Measurements from ENCODE around the gene PAK6.
A peak's percentile ranks its signal among the peaks of the same experiment; 100 is the strongest.

Gene PAK6

GRCh38 chr15:40293905-40294895 lies 55.3 kb downstream of the PAK6 start:
- no peak for DNase-seq

GRCh38 chr15:40295297-40295696 lies 56.4 kb downstream of the PAK6 start:
- DNase-seq = no peak

GRCh38 chr15:40295877-40296560 lies 57.2 kb downstream of the PAK6 start:
- DNase-seq = no peak

- DNase-seq = no peak
Measured at GRCh38 chr15:40296561-40297230, 57.8 kb downstream of the PAK6 start.

- no peak for DNase-seq
Measured at GRCh38 chr15:40297356-40297755, 58.5 kb downstream of the PAK6 start.

- no peak for DNase-seq
Measured at GRCh38 chr15:40298216-40298935, 59.5 kb downstream of the PAK6 start.

GRCh38 chr15:40300367-40300766 lies 61.5 kb downstream of the PAK6 start:
- no peak for DNase-seq

GRCh38 chr15:40300771-40301170 lies 61.9 kb downstream of the PAK6 start:
- no peak for DNase-seq

GRCh38 chr15:40301467-40302179 lies 62.8 kb downstream of the PAK6 start:
- DNase-seq = no peak

GRCh38 chr15:40302288-40302886 lies 63.5 kb downstream of the PAK6 start:
- no peak for DNase-seq

- no peak for DNase-seq
Measured at GRCh38 chr15:40302981-40303380, 64.1 kb downstream of the PAK6 start.

- DNase-seq = no peak
Measured at GRCh38 chr15:40303576-40303975, 64.7 kb downstream of the PAK6 start.

- no peak for DNase-seq
Measured at GRCh38 chr15:40305281-40305680, 66.4 kb downstream of the PAK6 start.

- no peak for DNase-seq
Measured at GRCh38 chr15:40306371-40306770, 67.5 kb downstream of the PAK6 start.

- no peak for DNase-seq
Measured at GRCh38 chr15:40306908-40307307, 68.0 kb downstream of the PAK6 start.

- peak; percentile 60 for DNase-seq
Measured at GRCh38 chr15:40307421-40308211, 68.8 kb downstream of the PAK6 start, which contains the start of gene PLCB2. TSS of gene PLCB2 (minus strand) at chr15:40307935. CDS start at chr15:40307672, 263 bp downstream.

- DNase-seq = no peak
Measured at GRCh38 chr15:40309344-40309862, 70.5 kb downstream of the PAK6 start.

GRCh38 chr15:40310001-40310959 lies 71.4 kb downstream of the PAK6 start:
- peak; percentile 39 for DNase-seq

GRCh38 chr15:40310993-40311392 lies 72.1 kb downstream of the PAK6 start:
- DNase-seq = no peak
